Stomach (tissue), 4 donors: ENCODE results near the gene EGLN1.

Experiments
- POLR2AphosphoS5 ChIP-seq, 3 donors: sonication (generic); formaldehyde crosslinking; IDR thresholded peaks; one replicate each; pipeline ENCODE4 v1.6.1; 2016; ENCODE audit warnings: antibody characterized with exemption in 3 of 3
- TF ChIP-seq, protein P1 (sequence below), 7 experiments: fragments of 450-650 bp in 4 of 7; fragments of 200-600 bp in 3 of 7; sonication (generic) in 3 of 7; IDR thresholded peaks; one replicate each; pipeline ENCODE4 v1.5.1; 2016 to 2019; ENCODE audit warnings: antibody characterized with exemption in 7 of 7, control low read depth in 2 of 7, mild to moderate bottlenecking in 1 of 7

GRCh38 chr1:231467986-231468385 is 45.9 kb upstream of the EGLN1 start:
- TF ChIP-seq, protein P1, sequence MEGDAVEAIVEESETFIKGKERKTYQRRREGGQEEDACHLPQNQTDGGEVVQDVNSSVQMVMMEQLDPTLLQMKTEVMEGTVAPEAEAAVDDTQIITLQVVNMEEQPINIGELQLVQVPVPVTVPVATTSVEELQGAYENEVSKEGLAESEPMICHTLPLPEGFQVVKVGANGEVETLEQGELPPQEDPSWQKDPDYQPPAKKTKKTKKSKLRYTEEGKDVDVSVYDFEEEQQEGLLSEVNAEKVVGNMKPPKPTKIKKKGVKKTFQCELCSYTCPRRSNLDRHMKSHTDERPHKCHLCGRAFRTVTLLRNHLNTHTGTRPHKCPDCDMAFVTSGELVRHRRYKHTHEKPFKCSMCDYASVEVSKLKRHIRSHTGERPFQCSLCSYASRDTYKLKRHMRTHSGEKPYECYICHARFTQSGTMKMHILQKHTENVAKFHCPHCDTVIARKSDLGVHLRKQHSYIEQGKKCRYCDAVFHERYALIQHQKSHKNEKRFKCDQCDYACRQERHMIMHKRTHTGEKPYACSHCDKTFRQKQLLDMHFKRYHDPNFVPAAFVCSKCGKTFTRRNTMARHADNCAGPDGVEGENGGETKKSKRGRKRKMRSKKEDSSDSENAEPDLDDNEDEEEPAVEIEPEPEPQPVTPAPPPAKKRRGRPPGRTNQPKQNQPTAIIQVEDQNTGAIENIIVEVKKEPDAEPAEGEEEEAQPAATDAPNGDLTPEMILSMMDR (IDR thresholded peaks at IDR 0.05), result no peak
- TF ChIP-seq POLR2AphosphoS5 (IDR thresholded peaks at IDR 0.05), result no peak
